ENCODE results near the gene FKBP14. TPM values are rescaled to one million over a fixed set of nuclear protein-coding genes. Genes with fewer than 3 reads are reported as not detected.

The FKBP14 gene
- total and polyA plus RNA-seq, 7 donors: 0.97 to 5.0 (median 4.1) TPM

DNA sequence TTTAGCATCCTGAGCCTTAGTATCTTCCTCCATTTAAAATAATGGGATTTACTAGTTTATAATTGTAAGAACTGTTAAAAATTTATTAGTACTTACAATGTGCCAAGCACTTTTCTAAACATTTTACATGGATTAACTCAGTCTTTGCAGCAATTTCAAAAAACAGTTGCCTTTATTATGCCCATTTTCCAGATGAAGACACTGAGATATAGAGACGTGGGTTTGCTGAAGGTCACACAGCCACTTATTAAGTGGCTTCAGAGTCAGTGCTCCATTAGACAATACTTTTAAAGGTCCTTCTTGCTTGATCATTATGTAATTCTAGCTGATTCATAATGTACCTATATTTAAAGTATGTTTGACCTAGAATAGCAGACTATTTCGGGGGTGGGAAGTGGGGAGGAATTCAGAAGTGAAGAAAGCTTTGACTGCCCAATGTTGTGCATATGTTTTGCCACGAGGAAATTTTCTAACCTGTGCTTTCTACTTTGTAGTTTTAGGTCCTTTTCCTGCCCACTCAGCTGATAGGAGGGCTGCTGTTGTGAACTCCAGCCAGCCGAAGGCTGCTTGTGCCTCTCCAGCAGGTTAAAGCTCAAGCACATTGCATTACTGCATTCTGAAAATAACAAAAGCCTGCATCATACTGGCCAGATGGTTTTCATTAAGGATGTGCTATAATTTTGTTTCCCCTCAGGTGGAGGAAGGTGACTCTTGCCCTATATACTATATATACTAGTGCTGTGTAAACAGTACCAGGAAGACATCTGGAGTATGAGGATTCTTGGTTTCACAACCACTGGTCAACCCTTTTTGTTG is 6.0 kb upstream of the FKBP14 start:
- no peaks in the 10 kb centered on the region for H3K36me3 ChIP-seq (ENCODE audit: insufficient read depth in 1 of 2, low read depth in 1 of 2)

DNA sequence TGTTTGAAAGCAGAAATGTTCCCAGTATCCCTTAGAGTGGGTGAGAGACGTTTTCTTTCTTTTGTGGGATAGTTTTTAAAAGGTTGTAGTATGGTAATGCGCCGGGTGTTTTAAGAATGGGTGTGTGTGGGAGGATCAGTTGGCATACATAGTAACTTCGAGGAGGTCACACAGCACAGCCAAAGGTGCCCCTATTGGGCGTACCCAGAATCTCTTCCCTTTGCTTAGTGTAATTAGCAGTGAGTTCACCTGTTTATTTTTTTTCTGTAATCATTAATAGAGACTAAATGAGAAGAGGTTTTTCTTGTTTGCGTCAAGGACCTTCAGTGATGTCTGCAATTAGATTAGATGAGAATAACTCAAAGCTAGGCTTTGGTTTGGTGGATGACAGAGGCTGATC is 3.2 kb upstream of the FKBP14 start:
- Histone ChIP-seq H3K27me3 (ENCODE audit: insufficient read depth in 3 of 3, low read length in 2 of 3) (no peaks in the 10 kb centered on the region), H3K36me3 (ENCODE audit: insufficient read depth in 1 of 2, low read depth in 1 of 2) (no peaks in the 10 kb centered on the region), H3K4me1 (peaks cover 38% of the 10 kb centered on the region), H3K4me3 (peak overlapping the region; percentile 94), H3K27ac (no peak overlapping the region), H3K9me3 (no peaks in the 10 kb centered on the region)
- TF ChIP-seq, protein P1, sequence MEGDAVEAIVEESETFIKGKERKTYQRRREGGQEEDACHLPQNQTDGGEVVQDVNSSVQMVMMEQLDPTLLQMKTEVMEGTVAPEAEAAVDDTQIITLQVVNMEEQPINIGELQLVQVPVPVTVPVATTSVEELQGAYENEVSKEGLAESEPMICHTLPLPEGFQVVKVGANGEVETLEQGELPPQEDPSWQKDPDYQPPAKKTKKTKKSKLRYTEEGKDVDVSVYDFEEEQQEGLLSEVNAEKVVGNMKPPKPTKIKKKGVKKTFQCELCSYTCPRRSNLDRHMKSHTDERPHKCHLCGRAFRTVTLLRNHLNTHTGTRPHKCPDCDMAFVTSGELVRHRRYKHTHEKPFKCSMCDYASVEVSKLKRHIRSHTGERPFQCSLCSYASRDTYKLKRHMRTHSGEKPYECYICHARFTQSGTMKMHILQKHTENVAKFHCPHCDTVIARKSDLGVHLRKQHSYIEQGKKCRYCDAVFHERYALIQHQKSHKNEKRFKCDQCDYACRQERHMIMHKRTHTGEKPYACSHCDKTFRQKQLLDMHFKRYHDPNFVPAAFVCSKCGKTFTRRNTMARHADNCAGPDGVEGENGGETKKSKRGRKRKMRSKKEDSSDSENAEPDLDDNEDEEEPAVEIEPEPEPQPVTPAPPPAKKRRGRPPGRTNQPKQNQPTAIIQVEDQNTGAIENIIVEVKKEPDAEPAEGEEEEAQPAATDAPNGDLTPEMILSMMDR (IDR thresholded peaks at IDR 0.05): no peak
- WGBS, 3 donors: 25 to 45% (median 35%) methylated on average over 6 of the region's 6 CpGs
- no peak for ATAC-seq
- DNase-seq: no peak
- intact Hi-C loops (cut with DNase I): loop anchor here in 1 of 2 donors (5.0 kb wide), 2 partner anchors 33 to 222 kb away; partner anchors contain the start of gene WIPF3

More for the DNA sequence above, 6.0 kb upstream of the FKBP14 start:
- intact Hi-C loops (cut with DNase I): no loop called here
- Histone ChIP-seq H3K27me3 (ENCODE audit: insufficient read depth in 3 of 3, low read length in 2 of 3) (no peaks in the 10 kb centered on the region), H3K4me1 (peaks cover 28% of the 10 kb centered on the region), H3K27ac (peak overlapping the region; percentile 60), H3K4me3 (no peak overlapping the region), H3K9me3 (no peaks in the 10 kb centered on the region)
- no peak for DNase-seq
- peak; percentile 17 to 64 (median 21) for ATAC-seq
- 26 to 33% (median 30%) methylated on average over 4 of the region's 4 CpGs for WGBS, 3 donors
- TF ChIP-seq, protein P1 (IDR thresholded peaks at IDR 0.05): no peak

DNA sequence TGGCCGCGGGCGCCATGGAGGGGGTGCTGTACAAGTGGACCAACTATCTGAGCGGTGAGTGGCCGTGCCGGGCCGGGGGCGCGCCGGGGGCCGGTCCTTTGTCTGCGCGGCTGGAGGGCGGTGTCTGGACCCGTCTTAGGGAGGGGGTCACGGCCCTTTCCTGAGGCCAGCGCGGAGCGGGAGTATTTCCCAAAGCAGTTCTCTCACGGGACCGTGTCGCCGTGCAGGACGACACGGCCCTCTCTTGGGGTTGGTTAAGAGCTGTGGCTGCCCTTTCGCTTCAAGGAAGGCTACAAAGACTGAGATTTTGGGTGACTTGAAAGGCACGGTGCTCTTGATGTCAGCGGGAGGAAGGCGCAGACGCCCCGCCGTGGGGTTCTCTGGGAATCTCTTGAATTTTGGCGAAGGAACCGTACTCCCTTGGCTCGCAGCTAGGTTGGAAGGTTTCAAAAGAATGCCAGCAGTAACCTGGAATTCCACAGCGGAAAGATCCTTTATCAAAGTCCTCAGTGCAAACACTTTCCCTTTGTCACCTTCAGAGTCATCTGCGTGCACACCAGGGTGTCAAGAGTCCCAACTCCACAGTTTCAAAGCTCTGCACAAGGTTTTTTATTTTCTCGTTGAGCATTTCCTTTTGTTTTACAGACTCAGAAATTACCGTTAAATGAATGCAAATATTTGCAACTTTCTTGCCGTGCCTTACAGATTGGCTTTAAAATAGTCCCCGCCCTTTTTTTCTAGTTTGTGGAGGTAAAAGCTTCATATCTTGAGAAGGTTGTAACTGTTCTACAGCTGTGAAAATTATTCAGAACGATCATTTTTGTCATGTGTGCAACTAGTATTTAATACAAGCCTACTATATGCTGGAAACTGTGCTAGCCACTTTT is 2.5 kb upstream of the FKBP14 start:
- H3K9me3 ChIP-seq: no peaks in the 10 kb centered on the region
- TF ChIP-seq, protein P1 (IDR thresholded peaks at IDR 0.05): no peak
- no peaks in the 10 kb centered on the region for H3K27me3 ChIP-seq (ENCODE audit: insufficient read depth in 3 of 3, low read length in 2 of 3)
- WGBS, 3 donors: 0 to 1% (median 0%) methylated on average over 37 to 42 of the region's 42 CpGs
- H3K4me3 ChIP-seq: peak overlapping the region; percentile 94
- H3K27ac ChIP-seq: peak overlapping the region; percentile 94
- ATAC-seq (peak; percentile 13 to 27 (median 24)), DNase-seq (peak in 1 of 2 donors; percentile 75)
- no peaks in the 10 kb centered on the region for H3K36me3 ChIP-seq (ENCODE audit: insufficient read depth in 1 of 2, low read depth in 1 of 2)
- intact Hi-C loops (cut with DNase I): loop anchor here in 1 of 2 donors (5.0 kb wide), 2 partner anchors 33 to 222 kb away; partner anchors contain the start of gene WIPF3
- H3K4me1 ChIP-seq: peaks cover 38% of the 10 kb centered on the region

DNA sequence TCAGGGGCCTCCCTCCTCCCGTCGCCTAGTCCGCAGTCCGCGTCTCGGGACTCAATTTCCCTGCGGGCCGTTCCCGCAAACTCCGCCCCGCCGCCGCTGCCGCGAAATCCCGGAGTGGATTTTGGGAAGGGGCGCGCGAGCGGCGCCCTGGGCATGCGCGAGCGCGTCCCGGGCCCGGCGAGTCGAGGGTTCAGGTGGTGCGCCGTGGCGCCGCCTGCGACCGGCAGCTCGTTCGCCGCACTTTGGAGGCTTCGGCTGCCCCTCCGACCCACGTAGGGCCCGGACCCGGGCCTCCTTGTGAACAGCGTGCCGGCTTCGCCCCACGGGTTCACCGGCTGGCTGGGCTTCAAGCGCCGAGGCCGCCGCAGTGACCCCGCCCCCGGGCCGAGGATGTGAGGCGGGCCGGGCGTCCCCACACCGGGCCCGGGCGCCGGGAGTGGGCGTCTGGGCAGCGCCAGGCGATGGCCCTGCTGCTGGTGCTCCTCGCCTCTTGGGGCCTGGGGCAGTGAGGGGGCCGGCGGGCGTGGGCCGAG is 1.8 kb upstream of the FKBP14 start, which contains the start of gene PLEKHA8:
Gene PLEKHA8, plus strand, starts transcription at position 197 of the 533 bp plus-strand sequence. CDS start 351 bp downstream, outside the sequence.
- H3K36me3 ChIP-seq (ENCODE audit: insufficient read depth in 1 of 2, low read depth in 1 of 2): no peaks in the 10 kb centered on the region

More for the DNA sequence above, 1.8 kb upstream of the FKBP14 start, which contains the start of gene PLEKHA8:
- Histone ChIP-seq H3K27ac (peak within 1 kb of the TSS; percentile 94), H3K9me3 (no peaks in the 10 kb centered on the region), H3K27me3 (ENCODE audit: insufficient read depth in 3 of 3, low read length in 2 of 3) (no peaks in the 10 kb centered on the region), H3K4me3 (peak within 1 kb of the TSS; percentile 94), H3K4me1 (peaks cover 38% of the 10 kb centered on the region)
- DNase-seq (peak; percentile 89 to 92), ATAC-seq (peak; percentile 76 to 83 (median 82))
- 0 to 1% (median 0%) methylated on average over 57 to 70 of the region's 70 CpGs for WGBS, 3 donors
- intact Hi-C loops (cut with DNase I): loop anchor here in 1 of 2 donors (5.0 kb wide), 2 partner anchors 34 to 221 kb away; partner anchors contain the start of gene WIPF3
- TF ChIP-seq, protein P1 (IDR thresholded peaks at IDR 0.05): no peak

All from psoas muscle (tissue), 8 donors.